HepG2 (cell line): Measurements from ENCODE around the gene ARPC1B. TPM values are rescaled to one million over a fixed set of nuclear protein-coding genes. Genes with fewer than 3 reads are reported as not detected.

Experiments
- DR1 ChIP-seq: sonication (generic); formaldehyde crosslinking; IDR thresholded peaks from 2 replicates; pipeline ENCODE4 v1.8.0; 2021; ENCODE audit warnings: mild to moderate bottlenecking, missing genetic modification reagents, inconsistent platforms
- GLMP ChIP-seq: sonication (generic); formaldehyde crosslinking; IDR thresholded peaks from 2 replicates; pipeline ENCODE4 v1.9.0; 2021; ENCODE audit warnings: missing genetic modification reagents, mild to moderate bottlenecking, borderline replicate concordance
- HMGXB3 ChIP-seq: sonication (generic); formaldehyde crosslinking; IDR thresholded peaks from 2 replicates; pipeline ENCODE4 v1.4.0; 2020; ENCODE audit warnings: missing genetic modification reagents, borderline replicate concordance
- HMGXB4 ChIP-seq, 2 experiments: sonication (generic) in 1 of 2; formaldehyde crosslinking in 1 of 2; IDR thresholded peaks; 2 replicates each; pipeline versions ENCODE4 v1.4.0 to v1.6.1; 2018 to 2020; ENCODE audit warnings: missing genetic modification reagents in 2 of 2, borderline replicate concordance in 1 of 2, low read depth in 1 of 2, mild to moderate bottlenecking in 1 of 2, missing biosample characterization in 1 of 2
- RARG ChIP-seq: sonication (generic); formaldehyde crosslinking; IDR thresholded peaks from 2 replicates; pipeline ENCODE4 v1.4.0; 2020; ENCODE audit warnings: low read depth, mild to moderate bottlenecking, missing genetic modification reagents
- REPIN1 ChIP-seq: sonication (generic); formaldehyde crosslinking; IDR thresholded peaks from 2 replicates; pipeline ENCODE4 v1.8.0; 2022; ENCODE audit warnings: missing genetic modification reagents, low read depth, mild to moderate bottlenecking, borderline replicate concordance
- REST ChIP-seq, 2 experiments: IDR thresholded peaks; 2 replicates each; pipeline ENCODE4 v1.6.1; 2011 to 2012; ENCODE audit warnings: low read length in 2 of 2, borderline replicate concordance in 1 of 2, low read depth in 1 of 2, mild to moderate bottlenecking in 1 of 2, moderate library complexity in 1 of 2
- RFX3 ChIP-seq: IDR thresholded peaks from 2 replicates; pipeline ENCODE4 v1.6.1; 2016; ENCODE audit warnings: missing biosample characterization, missing genetic modification reagents
- RXRB ChIP-seq: IDR thresholded peaks from 2 replicates; pipeline ENCODE4 v1.6.1; 2016; ENCODE audit warnings: borderline replicate concordance, missing genetic modification reagents, missing compliant biosample characterization
- TBX3 ChIP-seq: fragments of 450-650 bp; IDR thresholded peaks from 2 replicates; pipeline ENCODE4 v1.6.1; 2017; ENCODE audit warnings: antibody characterized with exemption, mild to moderate bottlenecking, inconsistent platforms, borderline replicate concordance
- TGIF2 ChIP-seq: IDR thresholded peaks from 2 replicates; pipeline ENCODE4 v1.6.1; 2016; ENCODE audit warnings: control low read depth, missing compliant biosample characterization
- ZBTB38 ChIP-seq: sonication (generic); formaldehyde crosslinking; IDR thresholded peaks from 2 replicates; pipeline ENCODE4 v1.5.1; 2020; ENCODE audit warnings: mild to moderate bottlenecking, missing genetic modification reagents
- ZMYM4 ChIP-seq: sonication (generic); formaldehyde crosslinking; IDR thresholded peaks from 2 replicates; pipeline ENCODE4 v1.8.1; 2023; ENCODE audit warnings: mild to moderate bottlenecking, missing genetic modification reagents
- ZNF230 ChIP-seq: sonication (generic); formaldehyde crosslinking; IDR thresholded peaks from 2 replicates; pipeline ENCODE4 v1.4.0; 2020; ENCODE audit warnings: mild to moderate bottlenecking, missing genetic modification reagents
- ZNF274 ChIP-seq: sonication (generic); formaldehyde crosslinking; IDR thresholded peaks from 2 replicates; pipeline ENCODE4 v1.5.1; 2020; ENCODE audit warnings: mild to moderate bottlenecking, missing genetic modification reagents
- ZNF333 ChIP-seq: sonication (generic); formaldehyde crosslinking; IDR thresholded peaks from 2 replicates; pipeline ENCODE4 v1.4.0; 2020; ENCODE audit warnings: mild to moderate bottlenecking, missing genetic modification reagents, borderline replicate concordance
- polyA plus RNA-seq, 8 experiments: library from polyadenylated mRNA; depleted of rRNA in 3 of 8; stranded (reverse) in 7 of 8; unstranded in 1 of 8; fragments of >200 nt; fragmentation: Illumina TruSeq in 4 of 8; extraction: Trizol in 4 of 8; gene quantifications; 2 replicates each; pipeline versions ENCODE4 v1.2.1 to v1.2.3, GENCODE V29; 2011 to 2016; ENCODE audit warnings: low read depth in 4 of 8, missing spikeins in 1 of 8, mixed read lengths in 1 of 8; ENCODE audit not compliant: insufficient read depth in 1 of 8
- total RNA-seq, 5 experiments: library from RNA; depleted of rRNA; stranded (reverse); fragments of >200 nt; fragmentation: Illumina TruSeq; extraction: Trizol; gene quantifications; 2 replicates each; pipeline ENCODE4 v1.2.3, GENCODE V29; 2016; ENCODE audit warnings: low read depth in 1 of 5

ARPC1B gene
- total and polyA plus RNA-seq, 2 of the 13 experiments (the other 11 are each of a cell fraction or from before 2014, with no cell fraction given), result 72.9 to 89.1 TPM

GRCh38 chr7:99407872-99408378 is 33.4 kb downstream of the ARPC1B start (continued):
- TF ChIP-seq ZNF333 (CRISPR knock-in tag) (no peak), REPIN1 (CRISPR knock-in tag) (no peak), RARG (CRISPR knock-in tag) (0 out of 2 replicates have a peak, but pooled peaks have one; percentile 12), GLMP (no peak), DR1 (no peak), TGIF2 (CRISPR knock-in tag) (peak; percentile 21), ZBTB38 (CRISPR knock-in tag) (peak; percentile 7; the same call in 1 of the 2 replicates), HMGXB4 (CRISPR knock-in tag; IDR thresholded peaks at IDR 0.05; ENCODE audit: borderline replicate concordance in 1 of 2, low read depth in 1 of 2) (0 out of 4 replicates have a peak, but pooled peaks of 1 of the 2 experiments have one; percentile 40), ZNF274 (CRISPR knock-in tag) (peak; percentile 14; the same call in 1 of the 2 replicates), RFX3 (CRISPR knock-in tag) (no peak), HMGXB3 (CRISPR knock-in tag) (peak; percentile 69; the same call in 1 of the 2 replicates), ZMYM4 (CRISPR knock-in tag) (0 out of 2 replicates have a peak, but pooled peaks have one; percentile 6), ZNF230 (CRISPR knock-in tag) (no peak), RXRB (CRISPR knock-in tag) (no peak), TBX3 (no peak), REST (IDR thresholded peaks at IDR 0.05; ENCODE audit: borderline replicate concordance in 1 of 2, low read depth in 1 of 2, low read length in 2 of 2) (no peak)
